Measurements from ENCODE around the gene SCN4B. TPM values are rescaled to one million over a fixed set of nuclear protein-coding genes. Genes with fewer than 3 reads are reported as not detected.
A peak's percentile ranks its signal among the peaks of the same experiment; 100 is the strongest.

The SCN4B gene
- total RNA-seq, 4 donors from 2014 or later = 2.7 to 5.8 (median 3.8) TPM

DNA sequence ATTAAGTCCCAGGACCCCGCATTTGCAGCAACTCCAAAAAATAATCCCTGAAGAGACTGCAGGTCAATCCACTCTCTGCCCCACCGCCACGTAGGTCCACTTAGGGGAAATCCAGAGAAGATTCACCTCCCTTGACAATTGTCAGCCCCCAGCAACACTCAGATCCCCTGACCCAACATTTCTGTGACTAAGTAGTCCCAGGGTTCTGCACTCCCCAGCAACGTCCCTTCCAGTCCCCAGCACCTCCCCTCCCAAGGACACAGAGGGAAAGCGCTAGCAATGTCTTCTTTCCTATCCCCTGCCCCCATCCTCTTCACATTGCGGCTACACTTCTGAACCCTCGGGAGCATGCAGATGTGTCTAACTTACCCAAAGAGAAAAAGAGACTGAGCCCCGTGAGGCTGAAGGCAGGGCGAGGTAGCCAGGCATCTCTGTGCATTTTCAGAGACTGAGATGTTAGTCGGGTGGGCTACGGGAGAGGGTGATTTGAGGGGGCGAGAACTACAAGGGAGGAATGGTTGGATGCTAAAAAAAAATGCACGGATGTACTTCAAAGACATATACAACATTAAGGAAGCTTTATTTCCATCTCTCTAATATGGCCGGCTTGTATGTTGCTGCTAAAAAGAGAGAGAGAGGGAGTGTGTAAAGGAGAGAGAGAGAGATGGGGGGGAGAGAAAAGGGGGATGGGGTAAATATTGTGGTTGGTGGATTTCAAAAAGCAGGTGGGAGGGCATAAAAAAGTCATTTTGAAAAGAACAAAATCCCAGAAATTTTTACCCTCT, 23.6 kb upstream of the SCN4B start, which contains the start of gene SCN2B:
Gene SCN2B (minus strand): TSS at position 647 of the 785 bp plus-strand sequence. CDS start 208 bp downstream, at position 439.
- peak within 1 kb of the TSS in 3 of 4 donors; percentile 8 to 54 (median 47) for H3K27ac ChIP-seq
- H3K36me3 ChIP-seq = no peaks in the 10 kb centered on the region
- H3K4me1 ChIP-seq = peaks cover 0 to 51% (median 16%) of the 10 kb centered on the region in 3 donors
- H3K9me3 ChIP-seq = no peaks in the 10 kb centered on the region
- TF ChIP-seq EP300 (IDR thresholded peaks at IDR 0.05) = no peak
- TF ChIP-seq, protein P1, sequence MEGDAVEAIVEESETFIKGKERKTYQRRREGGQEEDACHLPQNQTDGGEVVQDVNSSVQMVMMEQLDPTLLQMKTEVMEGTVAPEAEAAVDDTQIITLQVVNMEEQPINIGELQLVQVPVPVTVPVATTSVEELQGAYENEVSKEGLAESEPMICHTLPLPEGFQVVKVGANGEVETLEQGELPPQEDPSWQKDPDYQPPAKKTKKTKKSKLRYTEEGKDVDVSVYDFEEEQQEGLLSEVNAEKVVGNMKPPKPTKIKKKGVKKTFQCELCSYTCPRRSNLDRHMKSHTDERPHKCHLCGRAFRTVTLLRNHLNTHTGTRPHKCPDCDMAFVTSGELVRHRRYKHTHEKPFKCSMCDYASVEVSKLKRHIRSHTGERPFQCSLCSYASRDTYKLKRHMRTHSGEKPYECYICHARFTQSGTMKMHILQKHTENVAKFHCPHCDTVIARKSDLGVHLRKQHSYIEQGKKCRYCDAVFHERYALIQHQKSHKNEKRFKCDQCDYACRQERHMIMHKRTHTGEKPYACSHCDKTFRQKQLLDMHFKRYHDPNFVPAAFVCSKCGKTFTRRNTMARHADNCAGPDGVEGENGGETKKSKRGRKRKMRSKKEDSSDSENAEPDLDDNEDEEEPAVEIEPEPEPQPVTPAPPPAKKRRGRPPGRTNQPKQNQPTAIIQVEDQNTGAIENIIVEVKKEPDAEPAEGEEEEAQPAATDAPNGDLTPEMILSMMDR (IDR thresholded peaks at IDR 0.05) = no peak
- TF ChIP-seq POLR2A (IDR thresholded peaks at IDR 0.05) = no peak
- TF ChIP-seq POLR2AphosphoS5 (IDR thresholded peaks at IDR 0.05) = no peak
- WGBS, 2 donors (ENCODE audit: low coverage in 1 of 2) = 9 to 12% methylated on average over 11 to 12 of the region's 14 CpGs
- peak within 1 kb of the TSS; percentile 16 to 45 for H3K4me3 ChIP-seq
- ATAC-seq = no peak
- H3K27me3 ChIP-seq = peaks cover 4% of the 10 kb centered on the region

DNA sequence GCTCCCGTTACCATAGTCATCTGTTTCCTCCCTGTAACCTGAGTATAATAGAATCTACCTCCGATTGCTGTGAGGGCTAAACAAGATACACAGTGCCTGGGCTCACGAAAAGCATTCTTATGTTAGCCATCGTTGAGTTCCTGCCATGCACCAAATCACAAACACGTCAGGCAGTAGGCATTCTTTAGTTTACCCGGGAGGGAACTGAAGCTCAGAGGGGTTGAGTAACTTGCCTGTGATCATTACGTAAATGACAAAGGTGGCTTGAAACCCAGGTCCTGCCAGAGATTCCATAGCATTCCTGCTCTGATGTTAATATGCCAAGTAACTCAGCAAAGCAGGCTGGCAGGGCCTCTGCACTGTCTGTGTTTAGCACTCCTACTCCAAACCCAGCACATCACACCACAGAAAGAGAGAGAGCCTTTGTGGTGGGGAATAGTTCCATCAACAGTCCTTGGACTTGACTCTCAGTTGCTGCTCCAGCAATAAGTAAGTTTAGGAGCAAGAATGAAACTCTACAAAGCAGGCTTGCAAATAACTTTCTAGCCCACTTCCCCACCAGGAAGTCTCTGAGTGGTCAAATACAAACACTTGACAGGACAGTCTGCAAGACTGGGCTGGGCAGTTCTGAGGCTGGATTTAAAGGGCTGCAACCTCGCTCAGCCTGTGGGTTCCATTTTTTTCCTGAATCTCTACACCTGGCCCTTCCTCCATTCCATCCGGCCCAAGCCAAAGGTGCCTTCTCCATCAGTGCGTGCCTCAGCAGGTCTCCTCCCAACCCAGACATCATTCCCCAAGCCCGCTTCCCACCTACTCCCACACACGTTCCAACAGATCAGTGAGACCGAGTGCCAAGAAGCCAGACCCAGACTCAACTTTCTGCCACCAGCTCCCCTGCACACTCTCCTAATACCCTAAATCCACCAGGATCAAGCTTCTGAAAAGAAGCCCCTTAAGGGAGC, 22.7 kb upstream of the SCN4B start:
- Histone ChIP-seq H3K9me3 (no peaks in the 10 kb centered on the region), H3K27ac (peak overlapping the region in 3 of 4 donors; percentile 8 to 54 (median 47)), H3K4me1 (peaks cover 0 to 48% (median 19%) of the 10 kb centered on the region in 3 donors), H3K4me3 (peak overlapping the region in 1 of 2 donors; percentile 45), H3K27me3 (peaks cover 11% of the 10 kb centered on the region), H3K36me3 (no peaks in the 10 kb centered on the region)
- no peak for TF ChIP-seq POLR2A (IDR thresholded peaks at IDR 0.05)
- TF ChIP-seq POLR2AphosphoS5 (IDR thresholded peaks at IDR 0.05) = no peak
- TF ChIP-seq, protein P1 (IDR thresholded peaks at IDR 0.05) = no peak
- TF ChIP-seq EP300 (IDR thresholded peaks at IDR 0.05) = no peak
- ATAC-seq = peak; percentile 32
- WGBS, 2 donors (ENCODE audit: low coverage in 1 of 2) = 18 to 55% methylated on average over 3 to 11 of the region's 13 CpGs

DNA sequence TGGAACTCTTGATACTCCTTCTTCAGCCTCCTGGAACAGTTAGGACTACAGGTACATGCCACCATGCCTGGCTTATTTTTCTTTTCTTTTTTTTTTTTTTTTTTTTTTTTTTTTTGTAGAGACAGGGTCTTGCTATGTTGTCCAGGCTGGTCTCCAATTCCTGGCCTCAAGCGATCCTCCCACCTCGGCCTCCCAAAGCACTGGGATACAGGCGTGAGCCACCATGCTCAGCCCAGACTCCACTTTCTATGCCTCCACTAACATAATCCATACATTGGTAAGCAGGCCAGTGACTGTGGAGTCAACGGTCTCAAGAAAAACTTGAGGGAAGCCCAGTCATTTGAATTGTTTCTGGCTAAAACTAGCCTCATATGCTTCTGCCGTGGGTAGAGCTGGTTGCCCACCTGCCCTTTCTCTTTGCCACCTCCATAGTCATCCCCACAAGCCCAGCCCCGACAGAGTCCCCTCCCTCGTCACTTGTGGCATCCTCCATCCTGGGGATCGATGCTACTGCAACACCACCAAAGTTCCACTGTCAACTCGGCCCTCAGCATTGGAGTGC, 21.5 kb upstream of the SCN4B start:
- H3K36me3 ChIP-seq = no peaks in the 10 kb centered on the region
- WGBS, 2 donors (ENCODE audit: low coverage in 1 of 2) = 88% methylated on average over 4 of the region's 9 CpGs; no CpG with 5 or more reads in 1 of the 2 donors
- no peaks in the 10 kb centered on the region for H3K9me3 ChIP-seq
- H3K4me3 ChIP-seq = no peak overlapping the region
- H3K4me1 ChIP-seq = peaks cover 0 to 40% (median 15%) of the 10 kb centered on the region in 3 donors
- no peak for TF ChIP-seq EP300 (IDR thresholded peaks at IDR 0.05)
- TF ChIP-seq, protein P1 (IDR thresholded peaks at IDR 0.05) = no peak
- no peak for TF ChIP-seq POLR2AphosphoS5 (IDR thresholded peaks at IDR 0.05)
- no peak for TF ChIP-seq POLR2A (IDR thresholded peaks at IDR 0.05)
- peaks cover 13% of the 10 kb centered on the region for H3K27me3 ChIP-seq
- no peak overlapping the region for H3K27ac ChIP-seq
- ATAC-seq = no peak

DNA sequence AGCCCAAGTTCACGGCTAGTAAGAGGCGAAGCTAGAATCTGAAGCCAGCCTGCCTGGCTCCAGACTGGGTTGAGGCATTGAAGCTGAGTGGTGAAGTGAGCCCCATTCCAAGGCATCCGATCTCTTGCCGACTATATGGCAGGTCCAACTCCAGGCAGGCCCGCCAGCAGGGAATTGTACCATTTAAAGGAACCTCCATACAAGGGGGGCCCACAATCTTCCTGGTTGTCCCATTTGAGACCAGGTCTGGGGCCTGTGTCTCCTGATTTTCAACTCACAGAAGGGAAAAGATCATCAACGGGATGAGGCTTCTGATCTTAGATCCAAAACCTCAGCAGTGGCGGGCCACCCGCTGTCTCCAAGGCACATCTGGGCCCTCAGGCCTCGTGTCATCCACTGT, 19.7 kb upstream of the SCN4B start:
- Histone ChIP-seq H3K4me1 (peaks cover 0 to 40% (median 15%) of the 10 kb centered on the region in 3 donors), H3K9me3 (no peaks in the 10 kb centered on the region), H3K27me3 (peaks cover 13% of the 10 kb centered on the region), H3K4me3 (no peak overlapping the region), H3K36me3 (peaks cover 0 to 9% of the 10 kb centered on the region in 2 donors), H3K27ac (no peak overlapping the region)
- ATAC-seq = no peak
- TF ChIP-seq POLR2AphosphoS5 (IDR thresholded peaks at IDR 0.05) (no peak), POLR2A (IDR thresholded peaks at IDR 0.05) (no peak), EP300 (IDR thresholded peaks at IDR 0.05) (no peak)
- TF ChIP-seq, protein P1 (IDR thresholded peaks at IDR 0.05) = no peak
- WGBS, 2 donors (ENCODE audit: low coverage in 1 of 2) = 89 to 100% methylated on average over 2 to 7 of the region's 9 CpGs

Measured in gastroesophageal sphincter (tissue), 4 donors.